ENCODE data around the gene SLC35F4. TPM values are rescaled to one million over a fixed set of nuclear protein-coding genes. Genes with fewer than 3 reads are reported as not detected.

Gene SLC35F4
- total and polyA plus RNA-seq, 2 donors from 2014 or later = 0.30 TPM; not detected in 1

GRCh38 chr14:57769863-57770523, 95.9 kb downstream of the SLC35F4 start:
- H3K36me3 ChIP-seq (ENCODE audit: control insufficient read depth in 2 of 3, insufficient read depth in 3 of 3, low read length in 3 of 3) = no peaks in the 10 kb centered on the region
- intact Hi-C loops (cut with DNase I) = no loop called here
- no peaks in the 10 kb centered on the region for H3K4me1 ChIP-seq (ENCODE audit: control insufficient read depth in 2 of 3, insufficient read depth in 2 of 3, low read depth in 1 of 3, low read length in 3 of 3)
- H3K27me3 ChIP-seq (ENCODE audit: control insufficient read depth, insufficient read depth, low read length) = no peaks in the 10 kb centered on the region
- no peaks in the 10 kb centered on the region for H3K9me3 ChIP-seq (ENCODE audit: control insufficient read depth in 2 of 3, insufficient read depth in 1 of 3, low read length in 3 of 3)
- no peak for TF ChIP-seq CTCF (IDR thresholded peaks at IDR 0.05; ENCODE audit: borderline replicate concordance, extremely low read depth, insufficient read depth)
- no peak overlapping the region for H3K4me3 ChIP-seq (ENCODE audit: low read length in 3 of 3)
- DNase-seq (no peak), FAIRE-seq (no peak)
- no peak overlapping the region for H3K9ac ChIP-seq (ENCODE audit: low read length in 3 of 3)
- H3K27ac ChIP-seq (ENCODE audit: low read depth in 2 of 2, low read length in 2 of 2) = no peak overlapping the region

- FAIRE-seq = no peak
- no peak overlapping the region for H3K9ac ChIP-seq (ENCODE audit: low read length in 3 of 3)
- intact Hi-C loops (cut with DNase I) = no loop called here
- H3K9me3 ChIP-seq (ENCODE audit: control insufficient read depth in 2 of 3, insufficient read depth in 1 of 3, low read length in 3 of 3) = peaks cover 0 to 4% (median 0%) of the 10 kb centered on the region in 3 donors
- no peak for TF ChIP-seq CTCF (IDR thresholded peaks at IDR 0.05; ENCODE audit: borderline replicate concordance, extremely low read depth, insufficient read depth)
- peak in 1 of 5 donors; percentile 38 for DNase-seq
- no peaks in the 10 kb centered on the region for H3K36me3 ChIP-seq (ENCODE audit: control insufficient read depth in 2 of 3, insufficient read depth in 3 of 3, low read length in 3 of 3)
- no peaks in the 10 kb centered on the region for H3K4me1 ChIP-seq (ENCODE audit: control insufficient read depth in 2 of 3, insufficient read depth in 2 of 3, low read depth in 1 of 3, low read length in 3 of 3)
- H3K27ac ChIP-seq (ENCODE audit: low read depth in 2 of 2, low read length in 2 of 2) = no peak overlapping the region
- no peak overlapping the region for H3K4me3 ChIP-seq (ENCODE audit: low read length in 3 of 3)
- H3K27me3 ChIP-seq (ENCODE audit: control insufficient read depth, insufficient read depth, low read length) = no peaks in the 10 kb centered on the region
Observed at GRCh38 chr14:57761800-57762199, 104.1 kb downstream of the SLC35F4 start.

- Histone ChIP-seq H3K9ac (ENCODE audit: low read length in 3 of 3) (no peak overlapping the region), H3K4me3 (ENCODE audit: low read length in 3 of 3) (no peak overlapping the region), H3K4me1 (ENCODE audit: control insufficient read depth in 2 of 3, insufficient read depth in 2 of 3, low read depth in 1 of 3, low read length in 3 of 3) (no peaks in the 10 kb centered on the region), H3K9me3 (ENCODE audit: control insufficient read depth in 2 of 3, insufficient read depth in 1 of 3, low read length in 3 of 3) (peaks cover 0 to 4% (median 0%) of the 10 kb centered on the region in 3 donors), H3K36me3 (ENCODE audit: control insufficient read depth in 2 of 3, insufficient read depth in 3 of 3, low read length in 3 of 3) (no peaks in the 10 kb centered on the region), H3K27ac (ENCODE audit: low read depth in 2 of 2, low read length in 2 of 2) (no peak overlapping the region), H3K27me3 (ENCODE audit: control insufficient read depth, insufficient read depth, low read length) (no peaks in the 10 kb centered on the region)
- no peak for TF ChIP-seq CTCF (IDR thresholded peaks at IDR 0.05; ENCODE audit: borderline replicate concordance, extremely low read depth, insufficient read depth)
- no peak for FAIRE-seq
- DNase-seq = no peak
- intact Hi-C loops (cut with DNase I) = no loop called here
Observed at GRCh38 chr14:57760896-57761295, 105.0 kb downstream of the SLC35F4 start.

Measured in kidney (tissue), 14 donors.